Activated CD4-positive, alpha-beta T cell treated with anti-CD3 and anti-CD28 coated beads, Interleukin-2, amount 50 U/mL, for 48 hours (primary cell): ENCODE measurements around the gene DSG2.
"Not testable (repeated sequence)": the region's sequence is repeated elsewhere in the genome, so short reads cannot be mapped to it uniquely, and the experiment has no call there.

Source experiments
- DNase-seq, 2 experiments: peaks; one replicate each; pipeline ENCODE4 v3.0.0-alpha.2; 2020

Gene DSG2

DNA sequence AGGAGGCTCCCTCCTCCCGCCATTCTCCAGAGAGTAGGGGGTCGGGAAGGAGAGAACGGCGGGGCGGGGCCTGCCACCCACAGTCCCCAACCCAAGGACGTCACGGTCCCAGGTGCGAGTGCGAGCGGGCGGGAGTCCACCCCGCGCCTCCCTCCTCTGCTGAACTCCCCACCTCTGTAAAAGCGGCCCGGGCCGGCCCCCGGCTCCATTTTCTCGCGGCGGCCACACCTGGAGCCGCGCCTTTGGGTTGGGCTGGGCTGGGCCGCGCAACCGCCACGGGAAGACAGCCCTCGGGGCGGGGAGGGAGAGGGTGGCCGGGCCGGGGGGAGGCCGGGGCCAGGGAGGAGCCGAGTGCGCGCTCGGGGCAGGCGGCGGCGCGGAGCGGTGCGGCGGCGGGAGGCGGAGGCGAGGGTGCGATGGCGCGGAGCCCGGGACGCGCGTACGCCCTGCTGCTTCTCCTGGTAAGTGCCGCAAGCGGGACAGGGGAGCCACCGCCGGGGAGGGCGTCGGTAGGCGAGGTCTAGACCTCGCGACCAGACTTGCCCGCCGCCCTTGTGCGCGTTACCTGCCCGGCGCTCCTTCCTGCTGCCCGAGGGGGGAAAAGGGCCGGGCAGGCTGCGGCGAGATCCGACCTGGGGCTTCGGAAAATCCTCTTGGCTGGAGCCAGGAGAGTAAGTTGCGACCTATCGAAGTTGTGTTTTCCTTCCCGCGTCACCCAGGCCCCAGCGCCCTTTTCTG is at the start of gene DSG2:
Gene DSG2, plus strand, starts transcription at position 342 of the 738 bp plus-strand sequence. Its CDS starts 75 bp downstream, at position 417.
- DNase-seq, result peak; percentile 20 to 31

DNA sequence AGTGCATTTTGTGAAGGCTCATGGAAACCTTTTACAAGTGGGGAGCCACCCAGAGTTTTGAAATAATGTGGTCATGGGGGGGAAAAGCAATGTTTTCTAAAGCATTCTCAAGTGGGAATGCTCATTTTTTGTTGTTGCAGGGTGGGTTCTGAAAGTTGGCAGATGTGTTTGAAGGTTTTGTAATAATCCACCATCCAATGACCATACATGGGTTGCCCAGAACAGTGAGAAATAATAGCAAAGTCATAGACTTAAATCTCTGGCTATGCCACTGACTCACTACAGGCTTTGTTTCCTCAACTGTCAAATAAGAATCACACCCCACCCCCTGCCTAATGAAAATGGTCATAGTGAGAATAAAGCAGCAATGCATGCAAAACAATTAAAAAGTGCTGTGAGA is 47.6 kb upstream of the DSG2 start:
- DNase-seq, result no peak

GRCh38 chr18:31451625-31452024 is 46.4 kb upstream of the DSG2 start:
- DNase-seq, result no peak

- no peak for DNase-seq
Observed at GRCh38 chr18:31454066-31454708, 43.8 kb upstream of the DSG2 start.

GRCh38 chr18:31469629-31470028 is 28.3 kb upstream of the DSG2 start:
- no peak for DNase-seq

GRCh38 chr18:31478688-31479087 is 19.3 kb upstream of the DSG2 start:
- DNase-seq, result no peak

DNA sequence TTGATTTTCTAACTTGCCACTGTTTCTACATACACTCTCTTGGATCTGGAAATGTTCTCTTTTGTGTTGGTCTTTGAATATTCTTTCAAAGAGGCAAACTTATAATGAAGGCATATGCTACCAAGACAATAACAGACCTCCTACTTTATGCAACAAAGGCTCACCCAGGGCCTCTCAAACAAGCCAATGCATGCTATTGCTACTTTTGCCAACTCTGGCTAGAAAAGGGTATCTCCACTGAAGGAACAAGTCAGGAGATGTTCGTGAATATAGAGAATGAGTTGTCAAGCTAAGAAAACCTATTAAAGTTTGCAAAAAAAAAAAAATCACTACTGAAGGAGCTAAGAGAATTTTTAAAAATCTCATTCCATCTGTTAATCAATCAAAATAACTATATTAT is 15.9 kb upstream of the DSG2 start:
- DNase-seq, result no peak

DNA sequence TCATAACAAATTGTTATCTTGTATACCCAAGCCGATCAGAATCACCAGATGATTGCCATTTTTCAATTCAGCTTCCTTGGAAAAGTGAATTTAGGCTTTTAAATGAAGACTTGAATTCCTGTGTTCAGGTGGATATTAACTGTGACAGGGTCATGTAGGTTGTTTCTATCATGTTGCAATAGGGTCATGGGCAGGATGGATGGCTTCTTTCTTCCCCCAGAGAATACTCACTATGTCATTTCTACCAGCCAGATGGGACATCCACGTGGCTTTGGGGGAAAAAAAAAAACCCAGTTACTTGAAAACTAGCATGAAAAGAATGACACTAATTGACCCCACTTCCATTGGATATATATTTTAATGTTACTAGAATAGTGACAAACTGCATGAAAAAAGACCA is 14.6 kb upstream of the DSG2 start:
- DNase-seq, result no peak

GRCh38 chr18:31484461-31484860 is 13.5 kb upstream of the DSG2 start:
- DNase-seq, result no peak

GRCh38 chr18:31486165-31486564 is 11.8 kb upstream of the DSG2 start:
- DNase-seq, result no peak

DNA sequence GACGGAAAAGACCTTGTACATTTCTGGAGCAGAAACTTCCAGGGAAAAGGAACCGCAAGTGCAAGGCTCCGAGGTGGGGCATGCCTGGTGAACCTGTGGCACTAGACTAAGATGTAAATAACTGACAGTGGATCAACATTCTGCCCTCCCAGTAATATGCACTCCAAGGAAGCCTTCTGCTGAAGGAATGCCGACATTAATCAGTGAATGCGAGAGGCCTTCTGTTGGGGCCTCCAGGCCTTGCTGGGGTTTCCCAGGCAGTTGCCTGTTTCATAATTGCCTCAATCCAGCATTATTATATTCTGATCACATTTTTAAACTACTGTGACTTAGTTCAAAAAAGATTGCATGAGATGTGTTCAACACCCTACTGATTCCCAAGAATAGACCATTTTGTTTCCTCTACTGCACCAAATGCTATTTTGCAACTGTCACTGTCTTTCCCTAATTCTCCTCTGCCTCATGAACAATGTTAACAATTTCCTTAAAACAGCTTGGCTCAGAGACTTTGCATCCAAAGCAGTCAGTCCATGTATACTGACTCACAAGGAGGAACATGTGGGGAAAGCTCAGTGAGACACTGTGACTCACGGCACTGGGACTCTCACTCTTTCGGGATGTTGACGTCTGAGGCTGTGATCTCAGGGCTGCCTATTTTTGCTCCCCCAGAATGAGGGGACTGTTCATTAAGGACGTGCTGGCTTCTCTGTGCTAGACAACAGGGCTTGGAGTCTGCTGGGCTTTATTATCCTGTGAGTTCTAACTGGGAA is 10.5 kb upstream of the DSG2 start:
- no peak for DNase-seq

- DNase-seq, result no peak
Observed at GRCh38 chr18:31489311-31489710, 8.7 kb upstream of the DSG2 start.

GRCh38 chr18:31490387-31490786 is 7.6 kb upstream of the DSG2 start:
- no peak for DNase-seq

DNA sequence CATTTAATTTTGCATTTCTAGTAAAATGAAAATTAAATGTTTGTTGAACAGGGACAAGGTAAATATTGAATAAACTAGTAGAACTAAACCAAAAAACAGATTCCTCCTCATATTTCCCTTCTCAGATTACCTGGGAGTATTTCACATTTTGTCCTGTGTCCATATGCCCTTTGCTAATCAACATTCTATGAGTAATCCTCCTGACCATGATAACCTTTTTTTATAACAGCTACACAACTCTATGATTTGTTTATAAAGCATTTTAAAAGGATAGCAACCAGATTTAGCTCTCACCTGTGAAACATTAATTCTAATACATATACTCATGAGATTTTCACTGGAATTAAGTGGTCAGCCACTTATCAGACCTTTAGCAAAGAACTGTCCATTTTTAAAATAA is 7.1 kb upstream of the DSG2 start:
- no peak for DNase-seq

- DNase-seq, result no peak
Observed at GRCh38 chr18:31491586-31491985, 6.4 kb upstream of the DSG2 start.

DNA sequence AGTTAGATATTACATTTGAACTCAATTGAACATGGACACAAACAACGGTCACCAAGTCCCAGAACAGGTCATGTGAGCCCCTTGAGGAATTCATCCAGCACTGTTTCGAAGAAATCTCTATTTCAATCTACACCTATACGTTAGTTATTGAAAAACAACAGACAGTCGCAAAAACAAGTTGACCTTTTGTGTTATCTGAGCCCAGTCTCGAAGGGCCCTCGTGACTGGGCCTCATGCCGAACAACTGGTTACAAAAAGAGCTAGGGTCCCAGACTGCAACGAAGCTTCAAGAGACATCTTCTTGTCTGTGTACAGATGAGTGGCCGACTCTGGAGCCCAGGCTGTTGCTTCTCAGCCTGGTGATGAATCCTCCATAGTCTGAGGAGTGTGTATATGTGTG is 5.3 kb upstream of the DSG2 start:
- no peak for DNase-seq

GRCh38 chr18:31493171-31493570 is 4.8 kb upstream of the DSG2 start:
- no peak for DNase-seq

DNA sequence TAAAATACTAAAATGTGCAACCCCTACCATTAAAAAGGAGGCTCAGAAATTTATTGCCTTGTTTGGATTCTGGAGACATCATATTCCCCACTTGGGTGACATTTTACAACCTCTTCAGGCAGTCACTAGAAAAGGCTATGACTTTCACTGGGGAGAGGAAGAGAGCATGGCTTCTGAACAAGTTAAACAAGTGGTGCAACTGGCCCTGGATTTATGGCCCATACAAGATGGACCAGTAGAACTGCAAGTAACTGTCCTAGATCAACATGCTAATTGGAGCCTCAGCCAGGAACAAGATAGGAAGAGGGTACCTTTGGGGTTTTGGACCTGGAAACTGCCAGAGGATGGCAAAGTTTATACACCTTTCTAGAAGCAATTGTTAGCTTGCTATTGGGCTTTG is 4.0 kb upstream of the DSG2 start:
- no peak for DNase-seq

DNA sequence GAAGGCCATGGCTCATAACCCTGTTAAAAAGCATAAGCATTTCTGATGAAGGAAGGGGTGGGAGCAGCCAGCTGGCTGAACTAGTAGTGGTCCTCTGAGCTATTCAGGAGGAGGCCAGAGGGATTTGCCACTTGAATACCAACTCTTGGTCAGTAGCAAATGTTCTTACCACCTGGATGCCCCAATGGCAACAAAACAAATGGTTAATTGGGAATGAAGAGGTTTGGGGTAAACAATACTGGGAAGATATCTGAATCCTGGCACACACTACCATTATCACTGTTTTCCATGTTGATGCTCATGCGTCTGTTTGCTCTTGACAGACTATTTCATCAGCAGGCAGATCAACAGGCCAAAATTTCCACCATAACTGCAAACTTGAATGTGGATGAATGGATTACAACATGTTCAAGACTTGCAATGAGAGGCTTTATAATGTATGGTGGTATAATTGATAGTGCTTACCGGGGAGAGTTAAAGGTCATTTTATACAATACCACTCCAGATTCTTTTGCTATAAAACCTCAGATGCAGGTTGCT is 3.2 kb upstream of the DSG2 start:
- DNase-seq, result not testable (repeated sequence)

- no peak for DNase-seq
Observed at GRCh38 chr18:31497404-31497835, 557 bp upstream of the DSG2 start.

- no peak for DNase-seq
Observed at GRCh38 chr18:31498574-31499524, 872 bp downstream of the DSG2 start.

DNA sequence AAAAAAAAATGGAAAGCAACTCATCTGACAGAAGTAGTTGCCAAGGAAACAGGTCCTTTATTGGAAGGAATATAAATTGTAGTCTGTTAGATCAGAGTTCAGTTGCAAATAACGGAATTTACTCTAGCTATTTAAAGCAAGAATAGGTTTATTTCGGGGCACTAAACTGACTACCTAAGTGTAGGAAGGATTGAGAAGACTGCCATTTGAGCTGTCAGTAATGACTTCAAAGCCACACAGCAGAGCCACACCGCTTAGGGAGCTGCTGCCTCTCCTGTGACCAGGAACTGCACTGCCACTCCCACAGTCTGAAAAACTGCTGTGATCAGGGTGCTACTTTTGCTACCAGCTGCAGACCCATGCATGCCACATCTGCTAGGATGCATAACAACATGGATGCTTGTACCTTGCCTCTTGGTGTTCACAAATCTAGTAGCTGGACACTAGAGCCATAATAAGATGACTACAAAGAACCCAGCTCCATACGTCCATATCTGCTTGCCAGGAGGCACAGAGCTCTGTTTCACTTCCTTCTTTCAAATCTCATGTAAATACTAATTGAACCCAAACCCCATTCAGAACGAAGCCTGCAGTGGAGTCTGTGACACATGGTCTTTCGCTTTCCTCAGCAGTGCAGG is 2.2 kb downstream of the DSG2 start:
- DNase-seq, result no peak
